ENCODE data around the gene CDHR4.

Gene CDHR4

DNA sequence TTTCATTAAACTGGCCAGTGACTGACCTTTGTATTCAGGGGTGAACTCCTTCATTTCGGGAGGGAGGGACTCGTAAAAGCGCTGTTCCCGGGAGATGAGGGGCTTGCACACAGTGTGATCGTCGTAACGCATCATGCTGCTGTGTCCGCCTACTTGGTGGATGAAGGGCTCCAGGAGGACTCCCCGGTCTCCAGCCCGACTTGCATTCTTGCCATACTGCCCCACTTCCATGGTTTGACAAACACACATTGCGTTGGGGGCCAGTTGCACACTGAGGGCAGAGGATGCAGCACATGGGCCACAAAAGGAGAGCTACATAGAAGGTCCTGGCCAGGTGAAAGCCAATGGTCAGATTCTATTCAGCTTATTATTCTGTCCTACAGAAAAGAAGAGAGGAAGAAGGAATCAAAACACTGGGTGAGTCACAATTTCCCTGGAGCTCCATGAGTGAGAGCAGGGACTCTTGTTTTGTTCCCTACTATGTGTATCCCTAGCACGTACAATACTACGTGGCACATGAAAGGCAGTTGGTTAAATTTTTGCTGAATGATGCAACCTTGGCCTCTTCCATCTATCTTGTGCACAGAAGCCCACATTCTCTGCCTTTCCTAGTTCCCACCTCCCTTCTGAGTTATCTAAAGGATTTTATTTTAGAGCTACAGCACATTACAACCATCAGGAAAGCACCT, 51.7 kb downstream of the CDHR4 start:
- FAIRE-seq (no peak), DNase-seq (ENCODE audit: insufficient read length) (no peak)
- TF ChIP-seq POLR2AphosphoS5 (IDR thresholded peaks at IDR 0.05; ENCODE audit: low read depth, low read length) (no peak), TAF1 (IDR thresholded peaks at IDR 0.05; ENCODE audit: borderline replicate concordance, low read depth, low read length) (no peak)

DNA sequence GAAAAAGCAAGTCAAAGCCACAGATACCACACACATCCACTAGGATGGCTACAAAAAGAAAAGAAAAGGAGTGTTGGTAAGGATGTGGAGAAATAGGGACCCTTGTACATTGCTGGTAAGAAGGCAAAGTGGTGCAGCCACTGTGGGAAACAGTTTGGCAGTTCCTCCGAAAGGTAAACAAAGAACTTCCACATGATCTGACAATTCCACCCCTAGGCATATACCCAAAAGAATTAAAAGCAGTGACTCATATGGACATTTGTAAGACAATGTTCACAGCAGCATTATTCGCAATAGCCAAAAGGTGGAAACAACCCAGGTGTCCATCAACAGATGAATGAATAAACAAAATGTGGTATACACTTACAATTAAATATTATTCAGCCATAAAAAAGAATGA, 53.7 kb downstream of the CDHR4 start:
- no peak for TF ChIP-seq POLR2AphosphoS5 (IDR thresholded peaks at IDR 0.05; ENCODE audit: low read depth, low read length)
- no peak for TF ChIP-seq TAF1 (IDR thresholded peaks at IDR 0.05; ENCODE audit: borderline replicate concordance, low read depth, low read length)
- TF ChIP-seq POLR2A (IDR thresholded peaks at IDR 0.05; ENCODE audit: low read depth, low read length) = no peak
- FAIRE-seq (no peak), DNase-seq (ENCODE audit: insufficient read length) (no peak)
